Measurements from ENCODE around the gene GASK1A.

Gene GASK1A

DNA sequence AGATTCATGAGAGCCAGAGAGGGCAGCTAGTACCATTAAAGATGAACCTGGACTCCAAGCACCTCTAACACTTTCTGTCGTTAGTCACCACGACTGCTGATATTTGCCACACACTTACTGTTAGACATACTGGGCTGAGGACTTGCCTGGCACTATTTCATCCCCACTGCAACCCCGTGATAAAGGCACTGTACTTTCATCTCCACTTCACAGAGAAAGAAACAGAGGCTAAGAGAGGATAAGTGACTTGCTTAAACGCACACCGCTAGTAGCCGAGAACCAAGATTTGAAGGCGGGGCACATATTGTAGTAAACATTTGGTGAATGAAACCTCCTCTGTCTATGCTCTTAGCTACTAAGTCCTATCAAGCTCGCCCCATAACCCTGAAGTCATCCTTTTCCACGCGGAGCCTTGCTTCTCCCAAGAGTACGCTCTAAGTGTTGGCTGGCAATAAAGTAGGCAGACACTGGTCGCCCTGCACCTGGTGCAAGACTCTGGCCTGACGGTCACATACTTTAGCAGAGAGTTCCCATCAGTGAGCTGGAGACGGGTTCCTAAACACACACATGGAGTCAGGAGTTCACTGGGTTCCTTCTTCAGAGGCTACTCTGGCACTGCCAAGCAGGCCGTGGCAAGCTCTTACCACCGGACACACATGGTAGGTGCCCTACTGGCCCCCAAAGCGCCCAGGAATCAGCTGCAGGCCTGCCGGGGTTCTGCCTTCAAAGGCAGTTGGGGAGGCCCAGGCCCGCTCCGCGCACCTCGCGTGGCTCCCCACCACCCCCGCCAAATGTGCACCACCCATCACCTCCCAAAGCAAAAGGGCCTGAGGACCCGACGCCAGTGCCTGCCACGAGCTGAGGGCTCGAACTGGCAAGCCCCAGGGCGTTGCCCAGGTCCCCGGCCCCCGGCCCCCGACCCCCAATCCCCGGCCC is 125.8 kb downstream of the GASK1A start:
- TF ChIP-seq, protein P1, sequence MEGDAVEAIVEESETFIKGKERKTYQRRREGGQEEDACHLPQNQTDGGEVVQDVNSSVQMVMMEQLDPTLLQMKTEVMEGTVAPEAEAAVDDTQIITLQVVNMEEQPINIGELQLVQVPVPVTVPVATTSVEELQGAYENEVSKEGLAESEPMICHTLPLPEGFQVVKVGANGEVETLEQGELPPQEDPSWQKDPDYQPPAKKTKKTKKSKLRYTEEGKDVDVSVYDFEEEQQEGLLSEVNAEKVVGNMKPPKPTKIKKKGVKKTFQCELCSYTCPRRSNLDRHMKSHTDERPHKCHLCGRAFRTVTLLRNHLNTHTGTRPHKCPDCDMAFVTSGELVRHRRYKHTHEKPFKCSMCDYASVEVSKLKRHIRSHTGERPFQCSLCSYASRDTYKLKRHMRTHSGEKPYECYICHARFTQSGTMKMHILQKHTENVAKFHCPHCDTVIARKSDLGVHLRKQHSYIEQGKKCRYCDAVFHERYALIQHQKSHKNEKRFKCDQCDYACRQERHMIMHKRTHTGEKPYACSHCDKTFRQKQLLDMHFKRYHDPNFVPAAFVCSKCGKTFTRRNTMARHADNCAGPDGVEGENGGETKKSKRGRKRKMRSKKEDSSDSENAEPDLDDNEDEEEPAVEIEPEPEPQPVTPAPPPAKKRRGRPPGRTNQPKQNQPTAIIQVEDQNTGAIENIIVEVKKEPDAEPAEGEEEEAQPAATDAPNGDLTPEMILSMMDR (IDR thresholded peaks at IDR 0.05; ENCODE audit: unreplicated experiment in 3 of 3), result no peak
- Mint-ChIP-seq H3K9me3 (no peaks in the 10 kb centered on the region), H3K4me3 (peak overlapping the region; percentile 81 to 89 (median 86)), H3K27ac (peak overlapping the region in 1 of 3 experiments; percentile 74), H3K36me3 (ENCODE audit: low read depth) (no peaks in the 10 kb centered on the region), H3K27me3 (ENCODE audit: low read depth) (peaks cover 11% of the 10 kb centered on the region), H3K4me1 (peaks cover 22% of the 10 kb centered on the region)

DNA sequence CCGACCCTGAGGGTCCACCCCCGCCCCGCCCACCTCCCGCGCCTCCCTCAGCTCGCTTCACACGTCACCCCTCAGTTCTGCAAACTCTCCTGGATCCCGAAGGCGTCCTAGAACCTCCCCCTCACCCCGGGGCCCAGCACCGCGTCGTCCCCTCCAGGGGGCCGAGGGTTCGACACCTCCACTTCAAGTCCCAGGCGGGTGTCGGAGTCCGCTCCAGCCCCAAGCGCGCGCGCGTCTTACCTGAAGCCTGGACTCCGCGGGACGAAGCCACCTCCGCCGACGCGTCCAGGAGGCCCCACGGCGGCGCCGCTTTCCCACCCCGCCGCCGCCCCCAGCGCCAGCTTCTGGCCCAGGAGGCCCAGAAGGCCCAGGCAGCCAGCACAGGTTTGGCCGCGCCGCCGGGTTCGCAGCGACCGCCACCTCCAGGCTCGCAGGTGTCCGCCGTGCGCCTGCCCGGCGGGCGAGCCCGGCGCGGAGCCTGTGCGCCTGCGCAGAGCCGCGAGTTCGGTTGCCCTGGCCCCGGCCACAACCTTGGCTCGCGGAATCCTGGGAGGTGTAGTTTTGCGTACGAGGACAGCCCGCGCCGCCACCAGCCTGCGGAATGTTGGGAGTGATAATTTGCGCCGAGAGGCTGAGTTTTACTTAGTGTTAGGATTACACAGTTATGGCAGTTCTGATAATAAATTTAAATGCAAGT is 126.6 kb downstream of the GASK1A start, which contains the start of gene POMGNT2:
POMGNT2 (minus strand) TSS at position 484 of the 697 bp plus-strand sequence. CDS start 24,648 bp downstream, outside the sequence.
- peaks cover 22% of the 10 kb centered on the region for H3K4me1 Mint-ChIP-seq
- peaks cover 11% of the 10 kb centered on the region for H3K27me3 Mint-ChIP-seq (ENCODE audit: low read depth)
- TF ChIP-seq, protein P1 (IDR thresholded peaks at IDR 0.05; ENCODE audit: unreplicated experiment in 3 of 3), result no peak
- peak within 1 kb of the TSS; percentile 81 to 89 (median 87) for H3K4me3 Mint-ChIP-seq
- peak within 1 kb of the TSS in 1 of 3 experiments; percentile 74 for H3K27ac Mint-ChIP-seq
- H3K36me3 Mint-ChIP-seq (ENCODE audit: low read depth), result no peaks in the 10 kb centered on the region
- no peaks in the 10 kb centered on the region for H3K9me3 Mint-ChIP-seq

DNA sequence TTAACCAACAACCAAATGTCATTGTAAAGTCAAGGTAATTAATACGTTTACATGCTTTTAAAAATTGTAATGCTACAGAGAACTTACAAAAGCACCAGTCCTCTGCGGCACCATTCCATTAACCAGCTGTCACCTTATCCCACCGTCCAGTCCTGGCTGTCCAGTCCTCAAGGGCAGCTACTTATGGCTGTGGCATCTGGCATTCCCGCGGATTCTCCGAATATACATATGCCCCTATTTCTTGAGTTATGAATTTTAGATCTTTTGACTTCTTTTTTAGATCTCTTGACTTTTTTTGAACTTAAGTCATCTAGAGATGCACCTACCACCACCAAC is 127.2 kb downstream of the GASK1A start:
- peaks cover 22% of the 10 kb centered on the region for H3K4me1 Mint-ChIP-seq
- H3K4me3 Mint-ChIP-seq, result peak overlapping the region; percentile 68 to 87 (median 83)
- H3K9me3 Mint-ChIP-seq, result no peaks in the 10 kb centered on the region
- no peaks in the 10 kb centered on the region for H3K36me3 Mint-ChIP-seq (ENCODE audit: low read depth)
- TF ChIP-seq, protein P1 (IDR thresholded peaks at IDR 0.05; ENCODE audit: unreplicated experiment in 3 of 3), result no peak
- H3K27me3 Mint-ChIP-seq (ENCODE audit: low read depth), result peaks cover 11% of the 10 kb centered on the region
- H3K27ac Mint-ChIP-seq, result peak overlapping the region in 1 of 3 experiments; percentile 37
